ENCODE data around the gene SREBF2. TPM values are rescaled to one million over a fixed set of nuclear protein-coding genes. Genes with fewer than 3 reads are reported as not detected.

SREBF2 gene
- polyA plus RNA-seq, 4 donors: 14.1 to 82.2 (median 48.1) TPM

DNA sequence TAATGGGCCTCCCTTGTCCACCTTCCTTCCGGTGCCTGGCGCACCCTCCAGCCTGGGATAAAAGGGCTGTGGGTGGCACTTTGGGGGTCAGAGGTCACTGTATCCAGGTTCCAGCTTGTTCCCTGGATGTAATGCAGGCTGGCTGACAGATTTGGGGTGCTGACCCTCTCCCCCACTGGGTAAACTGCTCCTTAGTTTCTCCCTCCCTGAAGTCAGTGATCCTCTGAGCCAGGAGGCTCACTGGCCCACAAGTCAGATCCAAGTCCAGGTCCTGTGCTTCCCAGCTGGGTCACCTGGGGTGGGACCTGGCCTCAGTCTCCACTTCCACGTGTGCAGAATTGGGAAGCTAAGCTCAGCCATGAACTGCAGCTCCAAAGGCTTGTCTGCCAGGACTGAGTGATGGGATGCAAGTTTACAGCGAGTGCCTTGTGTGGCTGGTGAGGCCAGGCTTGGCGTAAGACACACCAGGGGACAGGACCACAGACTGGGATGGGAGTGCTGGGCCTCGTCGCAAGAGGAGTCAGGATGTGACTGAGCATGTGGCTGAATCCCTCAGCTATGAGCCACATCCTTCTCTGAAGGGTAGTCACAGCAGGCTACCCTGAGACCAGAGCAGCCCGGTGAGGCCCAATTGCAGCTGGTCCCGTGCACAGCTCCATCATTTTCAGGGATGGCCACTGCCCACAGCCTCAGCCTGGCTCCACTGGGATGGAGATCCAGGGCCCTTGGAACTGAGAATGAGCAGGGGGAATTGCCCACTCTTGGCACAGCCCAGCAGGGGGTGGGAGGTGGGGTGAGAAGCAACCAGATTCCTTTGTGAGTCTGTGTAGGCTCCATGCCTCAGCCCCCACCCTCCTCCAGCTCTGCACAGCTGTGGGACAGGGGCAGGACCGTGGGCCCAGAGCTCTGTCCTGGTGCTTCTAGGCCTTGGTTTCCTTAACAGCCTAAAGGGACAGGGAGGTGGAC, 74.8 kb downstream of the SREBF2 start:
- DNase-seq (no peak), FAIRE-seq (no peak)
- 78 to 90% (median 81%) methylated on average over 10 of the region's 10 CpGs for WGBS, 3 donors

DNA sequence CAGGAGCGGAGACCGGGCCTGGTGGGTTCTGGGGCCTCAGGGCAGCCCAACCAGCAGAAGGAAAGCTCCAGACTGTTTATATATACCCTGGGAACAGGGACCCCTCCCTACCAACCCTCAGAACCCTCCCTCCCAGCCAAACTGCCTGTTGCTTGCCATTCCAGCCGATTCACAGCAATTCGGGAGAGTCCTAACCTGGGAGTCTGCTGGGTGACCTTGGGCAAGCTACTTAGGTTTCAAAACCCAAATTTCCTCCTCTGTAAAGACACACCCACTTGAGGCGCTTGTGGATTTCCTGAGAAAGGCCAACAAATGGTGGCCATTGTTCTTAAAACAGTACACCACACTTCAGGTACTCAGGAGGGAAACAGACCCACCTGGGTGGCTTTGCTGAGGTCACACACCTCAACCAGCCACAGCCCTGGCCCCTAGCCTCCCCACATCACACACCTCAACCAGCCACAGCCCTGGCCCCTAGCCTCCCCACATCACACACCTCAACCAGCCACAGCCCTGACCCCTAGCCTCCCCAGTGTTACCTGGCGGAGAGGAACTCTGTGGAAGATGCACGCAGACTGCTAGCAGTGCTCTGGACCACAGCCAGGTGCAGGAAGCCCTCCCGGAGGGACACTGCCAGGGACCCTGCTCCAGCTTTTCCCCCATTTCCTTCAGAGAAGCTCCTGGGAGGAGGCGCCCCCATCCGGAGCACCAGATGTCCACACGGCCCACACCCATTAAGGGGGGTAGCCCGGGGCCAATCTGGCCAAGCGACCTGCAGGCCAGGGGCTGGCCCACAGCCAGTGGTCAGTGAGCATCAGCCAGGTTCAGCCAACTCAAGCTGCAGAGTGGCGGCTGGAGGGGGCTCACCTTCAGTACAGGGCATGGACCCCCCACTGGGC, 75.8 kb downstream of the SREBF2 start:
- peaks cover 0 to 10% (median 3%) of the 10 kb centered on the region in 3 donors for H3K4me1 ChIP-seq (ENCODE audit: control insufficient read depth in 3 of 3, insufficient read depth in 2 of 3, low read depth in 1 of 3, low read length in 2 of 3)
- no peak for DNase-seq
- H3K4me3 ChIP-seq (ENCODE audit: low read depth in 1 of 3, low read length in 3 of 3): no peak overlapping the region
- 51 to 69% (median 61%) methylated on average over 12 to 14 of the region's 14 CpGs for WGBS, 3 donors
- peaks cover 6 to 51% (median 27%) of the 10 kb centered on the region in 3 donors for H3K27me3 ChIP-seq (ENCODE audit: control insufficient read depth in 3 of 3, insufficient read depth in 3 of 3, low read length in 3 of 3)
- H3K36me3 ChIP-seq (ENCODE audit: control insufficient read depth in 3 of 3, insufficient read depth in 2 of 3, low read depth in 1 of 3, low read length in 3 of 3): peaks cover 7 to 46% (median 8%) of the 10 kb centered on the region in 3 donors
- FAIRE-seq: no peak
- peaks cover 0 to 7% of the 10 kb centered on the region in 2 donors for H3K9me3 ChIP-seq (ENCODE audit: control insufficient read depth in 2 of 2, insufficient read depth in 1 of 2, low read depth in 1 of 2, low read length in 1 of 2)
- H3K27ac ChIP-seq (ENCODE audit: low read depth in 1 of 3, low read length in 2 of 3): no peak overlapping the region

More for the DNA sequence above, 74.8 kb downstream of the SREBF2 start:
- Histone ChIP-seq H3K27me3 (ENCODE audit: control insufficient read depth in 3 of 3, insufficient read depth in 3 of 3, low read length in 3 of 3) (peaks cover 6 to 42% (median 18%) of the 10 kb centered on the region in 3 donors), H3K27ac (ENCODE audit: low read depth in 1 of 3, low read length in 2 of 3) (no peak overlapping the region), H3K4me3 (ENCODE audit: low read depth in 1 of 3, low read length in 3 of 3) (no peak overlapping the region), H3K36me3 (ENCODE audit: control insufficient read depth in 3 of 3, insufficient read depth in 2 of 3, low read depth in 1 of 3, low read length in 3 of 3) (peaks cover 8 to 55% (median 12%) of the 10 kb centered on the region in 3 donors), H3K4me1 (ENCODE audit: control insufficient read depth in 3 of 3, insufficient read depth in 2 of 3, low read depth in 1 of 3, low read length in 2 of 3) (peaks cover 0 to 10% (median 3%) of the 10 kb centered on the region in 3 donors), H3K9me3 (ENCODE audit: control insufficient read depth in 2 of 2, insufficient read depth in 1 of 2, low read depth in 1 of 2, low read length in 1 of 2) (peaks cover 0 to 4% of the 10 kb centered on the region in 2 donors)

DNA sequence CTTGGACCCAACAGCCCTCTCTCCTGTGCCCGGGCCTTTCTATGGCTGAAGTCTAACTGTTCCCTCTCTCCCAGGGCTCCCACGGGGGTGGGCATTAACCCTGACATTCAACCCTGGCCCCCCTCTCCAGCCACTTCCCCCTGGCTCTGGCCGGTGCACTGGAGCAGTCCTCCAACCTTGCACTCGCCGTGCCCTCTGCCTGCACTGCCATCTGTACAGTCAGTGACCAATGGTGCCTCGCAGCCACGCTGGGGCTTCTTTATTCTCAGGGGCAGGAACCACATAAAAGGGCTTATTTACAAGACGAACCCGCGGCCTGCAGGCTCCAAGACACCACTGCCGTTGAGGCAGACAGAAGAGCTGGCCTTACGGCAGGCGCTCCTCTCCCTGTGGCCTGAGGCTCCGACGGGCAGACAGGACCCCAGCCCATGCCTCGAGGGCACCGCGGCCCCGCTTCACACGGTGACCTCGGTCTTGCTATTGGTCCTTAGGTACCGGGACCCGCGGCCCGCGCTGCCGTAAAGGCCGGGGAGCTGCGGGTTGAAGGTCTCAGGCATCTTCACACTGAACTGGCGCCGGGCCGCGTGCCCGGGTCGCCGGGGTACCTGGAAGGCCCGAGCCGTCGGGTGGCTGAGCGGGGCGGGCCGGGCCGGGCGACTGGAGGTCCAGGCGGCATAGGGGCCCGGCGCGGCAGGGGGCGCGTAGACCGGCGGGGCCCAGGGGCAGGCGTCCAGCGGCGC, 76.6 kb downstream of the SREBF2 start:
- no peak for DNase-seq
- Histone ChIP-seq H3K4me3 (ENCODE audit: low read depth in 1 of 3, low read length in 3 of 3) (peak overlapping the region in 1 of 3 donors; percentile 37), H3K27ac (ENCODE audit: low read depth in 1 of 3, low read length in 2 of 3) (no peak overlapping the region), H3K36me3 (ENCODE audit: control insufficient read depth in 3 of 3, insufficient read depth in 2 of 3, low read depth in 1 of 3, low read length in 3 of 3) (peaks cover 2 to 38% (median 7%) of the 10 kb centered on the region in 3 donors), H3K27me3 (ENCODE audit: control insufficient read depth in 3 of 3, insufficient read depth in 3 of 3, low read length in 3 of 3) (peaks cover 6 to 56% (median 31%) of the 10 kb centered on the region in 3 donors), H3K9me3 (ENCODE audit: control insufficient read depth in 2 of 2, insufficient read depth in 1 of 2, low read depth in 1 of 2, low read length in 1 of 2) (peaks cover 0 to 7% of the 10 kb centered on the region in 2 donors), H3K4me1 (ENCODE audit: control insufficient read depth in 3 of 3, insufficient read depth in 2 of 3, low read depth in 1 of 3, low read length in 2 of 3) (peaks cover 0 to 10% (median 3%) of the 10 kb centered on the region in 3 donors)
- WGBS, 3 donors: 13 to 24% (median 21%) methylated on average over 38 to 55 of the region's 55 CpGs
- no peak for FAIRE-seq

DNA sequence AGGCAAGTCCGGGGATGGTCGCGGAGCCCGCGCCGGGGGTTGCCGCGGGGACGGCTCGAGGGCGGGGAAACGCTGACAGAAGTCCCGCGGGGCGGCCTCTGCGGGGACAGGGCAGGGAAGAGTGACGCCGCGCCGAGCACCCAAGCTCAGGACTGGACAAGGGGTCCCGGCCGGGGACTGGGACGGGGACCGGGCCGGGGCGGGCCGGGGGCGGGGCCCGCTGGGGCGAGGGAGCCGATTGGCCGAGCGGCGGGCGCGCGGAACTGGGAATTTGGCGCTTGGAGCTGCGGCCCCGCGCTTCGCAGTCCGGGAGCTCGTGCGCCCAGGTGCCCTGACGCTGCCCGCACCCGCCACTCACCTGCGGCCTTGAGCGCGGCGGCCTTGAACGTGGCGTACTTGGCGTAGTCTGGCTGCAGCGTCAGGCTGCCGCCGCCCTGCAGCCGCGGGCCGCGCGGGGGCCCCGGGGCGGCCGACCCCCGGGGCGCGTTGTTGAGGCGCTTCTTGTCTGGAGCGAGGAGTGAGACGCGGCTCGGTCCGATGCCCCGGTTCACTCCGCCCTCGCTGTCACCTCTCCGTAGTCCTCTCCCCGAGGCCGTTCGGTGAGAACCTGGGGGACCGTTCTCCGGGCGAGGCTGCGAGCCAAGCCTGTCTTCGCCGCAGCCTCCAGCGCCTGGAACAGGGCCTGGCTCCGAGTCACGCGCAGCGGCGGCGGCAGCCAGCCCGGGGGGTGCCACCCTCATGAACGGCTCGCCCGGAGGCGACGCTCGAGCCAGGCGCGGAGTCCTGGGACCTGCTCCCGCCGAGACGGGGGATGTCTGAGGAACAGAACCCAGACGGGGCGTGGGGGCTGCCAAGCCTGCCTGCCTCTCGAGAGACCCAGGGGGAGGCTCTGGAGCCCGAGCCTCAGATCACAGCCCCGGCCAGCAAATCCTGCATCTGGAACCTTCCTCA, 77.4 kb downstream of the SREBF2 start:
- DNase-seq: peak in 1 of 2 donors; percentile 58
- Histone ChIP-seq H3K4me1 (ENCODE audit: control insufficient read depth in 3 of 3, insufficient read depth in 2 of 3, low read depth in 1 of 3, low read length in 2 of 3) (peaks cover 0 to 13% (median 3%) of the 10 kb centered on the region in 3 donors), H3K36me3 (ENCODE audit: control insufficient read depth in 3 of 3, insufficient read depth in 2 of 3, low read depth in 1 of 3, low read length in 3 of 3) (peaks cover 2 to 29% (median 5%) of the 10 kb centered on the region in 3 donors), H3K4me3 (ENCODE audit: low read depth in 1 of 3, low read length in 3 of 3) (peak overlapping the region in 1 of 3 donors; percentile 37), H3K27me3 (ENCODE audit: control insufficient read depth in 3 of 3, insufficient read depth in 3 of 3, low read length in 3 of 3) (peaks cover 6 to 60% (median 33%) of the 10 kb centered on the region in 3 donors), H3K9me3 (ENCODE audit: control insufficient read depth in 2 of 2, insufficient read depth in 1 of 2, low read depth in 1 of 2, low read length in 1 of 2) (peaks cover 0 to 7% of the 10 kb centered on the region in 2 donors), H3K27ac (ENCODE audit: low read depth in 1 of 3, low read length in 2 of 3) (no peak overlapping the region)
- no peak for FAIRE-seq
- 0 to 2% (median 1%) methylated on average over 88 to 112 of the region's 112 CpGs for WGBS, 3 donors

DNA sequence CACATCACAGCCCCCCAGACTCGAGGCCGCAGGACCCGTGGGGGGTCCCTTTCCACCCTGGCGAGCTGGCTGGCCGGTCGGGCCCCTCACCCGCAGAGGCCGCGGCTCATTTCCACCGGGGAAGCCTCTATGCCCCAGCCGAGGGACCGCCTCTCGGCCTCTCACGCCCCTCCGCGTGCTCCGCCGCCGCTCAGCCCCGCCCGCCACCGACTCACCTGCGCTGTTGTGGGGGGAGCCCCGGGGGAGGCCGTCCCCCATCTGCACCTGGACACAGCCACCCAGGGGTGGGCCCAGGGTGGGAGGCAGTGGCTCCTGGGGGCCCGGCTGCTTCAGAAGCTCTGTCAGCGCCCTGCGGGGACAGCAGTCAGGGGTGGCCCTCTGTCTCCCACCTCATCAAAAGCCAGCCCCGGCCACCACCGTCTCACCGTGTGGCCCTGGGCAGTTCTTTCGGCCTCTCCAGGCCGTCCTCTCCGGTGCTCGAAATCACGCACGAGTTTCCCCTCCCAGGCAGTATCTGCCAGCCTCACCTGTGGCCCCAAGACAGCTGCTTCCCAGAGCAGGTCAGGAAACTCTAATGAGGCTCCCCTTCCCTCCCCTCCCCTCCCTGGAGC, 78.2 kb downstream of the SREBF2 start:
- DNase-seq (no peak), FAIRE-seq (no peak)
- Histone ChIP-seq H3K4me3 (ENCODE audit: low read depth in 1 of 3, low read length in 3 of 3) (peak overlapping the region in 1 of 3 donors; percentile 9), H3K4me1 (ENCODE audit: control insufficient read depth in 3 of 3, insufficient read depth in 2 of 3, low read depth in 1 of 3, low read length in 2 of 3) (peaks cover 0 to 17% (median 3%) of the 10 kb centered on the region in 3 donors), H3K27ac (ENCODE audit: low read depth in 1 of 3, low read length in 2 of 3) (no peak overlapping the region), H3K27me3 (ENCODE audit: control insufficient read depth in 3 of 3, insufficient read depth in 3 of 3, low read length in 3 of 3) (peaks cover 6 to 68% (median 35%) of the 10 kb centered on the region in 3 donors), H3K36me3 (ENCODE audit: control insufficient read depth in 3 of 3, insufficient read depth in 2 of 3, low read depth in 1 of 3, low read length in 3 of 3) (peaks cover under 1 to 22% (median 2%) of the 10 kb centered on the region in 3 donors), H3K9me3 (ENCODE audit: control insufficient read depth in 2 of 2, insufficient read depth in 1 of 2, low read depth in 1 of 2, low read length in 1 of 2) (peaks cover 0 to 7% of the 10 kb centered on the region in 2 donors)
- 6 to 8% (median 8%) methylated on average over 31 to 37 of the region's 37 CpGs for WGBS, 3 donors

DNA sequence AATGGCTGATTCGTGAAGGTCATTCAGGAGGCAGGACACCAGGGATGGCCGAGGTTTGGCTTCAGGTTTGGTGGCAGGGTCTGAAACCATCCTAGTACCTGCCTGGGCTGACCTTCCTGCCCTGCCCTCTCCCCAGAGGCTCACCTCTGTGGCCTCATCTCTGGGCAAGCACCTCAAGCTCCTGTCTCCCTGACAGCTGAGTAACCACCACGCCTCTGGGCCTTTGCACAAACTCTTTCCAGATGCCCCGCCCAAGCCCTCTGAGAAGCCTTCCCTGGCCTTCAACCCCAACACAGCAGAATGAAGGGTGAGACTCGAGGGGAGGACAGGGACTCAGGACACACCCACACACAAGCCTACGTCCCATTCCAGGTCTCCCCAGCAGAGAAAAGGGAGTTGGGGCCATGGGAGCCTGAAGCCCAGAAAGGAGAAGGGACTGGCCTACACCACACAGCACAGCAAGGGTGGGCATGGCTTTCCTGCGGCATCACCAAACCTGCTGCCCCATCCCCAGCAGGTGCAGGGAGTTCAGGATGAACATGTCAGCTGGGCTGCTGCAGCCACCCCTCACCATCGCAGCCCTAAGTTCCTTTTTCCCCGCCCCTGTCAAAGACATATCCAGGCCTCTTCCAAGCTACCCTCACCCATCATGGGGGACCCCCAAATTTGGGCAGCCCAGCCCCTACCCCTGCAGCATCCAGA, 79.6 kb downstream of the SREBF2 start:
- no peak overlapping the region for H3K27ac ChIP-seq (ENCODE audit: low read depth in 1 of 3, low read length in 2 of 3)
- no peak for DNase-seq
- peaks cover 0 to 17% (median 3%) of the 10 kb centered on the region in 3 donors for H3K4me1 ChIP-seq (ENCODE audit: control insufficient read depth in 3 of 3, insufficient read depth in 2 of 3, low read depth in 1 of 3, low read length in 2 of 3)
- peaks cover 0 to 7% of the 10 kb centered on the region in 2 donors for H3K9me3 ChIP-seq (ENCODE audit: control insufficient read depth in 2 of 2, insufficient read depth in 1 of 2, low read depth in 1 of 2, low read length in 1 of 2)
- FAIRE-seq: no peak
- WGBS, 3 donors: 54 to 75% (median 62%) methylated on average over 9 of the region's 9 CpGs
- H3K36me3 ChIP-seq (ENCODE audit: control insufficient read depth in 3 of 3, insufficient read depth in 2 of 3, low read depth in 1 of 3, low read length in 3 of 3): peaks cover 0 to 9% (median 0%) of the 10 kb centered on the region in 3 donors
- peaks cover 6 to 82% (median 40%) of the 10 kb centered on the region in 3 donors for H3K27me3 ChIP-seq (ENCODE audit: control insufficient read depth in 3 of 3, insufficient read depth in 3 of 3, low read length in 3 of 3)
- H3K4me3 ChIP-seq (ENCODE audit: low read depth in 1 of 3, low read length in 3 of 3): no peak overlapping the region

Data from small intestine (tissue), 7 donors.